ENCODE data around the gene FUOM.

- TF ChIP-seq CTCF (conservative IDR thresholded peaks at IDR 0.05; ENCODE audit: low read depth, low read length) (no peak), EZH2 (IDR thresholded peaks at IDR 0.05; ENCODE audit: low read length, unreplicated experiment) (no peak), EZH2phosphoT487 (IDR thresholded peaks at IDR 0.05; ENCODE audit: borderline replicate concordance, low read length) (no peak)
These were observed 24.7 kb downstream of the FUOM start for GRCh38 chr10:133332936-133333699.
